Body of pancreas (tissue), 4 donors: ENCODE data around the gene NEDD4L. TPM values are rescaled to one million over a fixed set of nuclear protein-coding genes. Genes with fewer than 3 reads are reported as not detected.

Source experiments
- ATAC-seq: fragments of 150-250 bp; one replicate; pipeline ENCODE4 v1.9.1; 2016
- DNase-seq, 4 donors: peaks; one replicate each; pipeline ENCODE4 v3.0.0-alpha.2; 2019
- H3K27ac ChIP-seq, 4 donors: fragments of 200-600 bp; sonication (generic); 1 replicate in 3 of 4; 2 replicates in 1 of 4; pipeline versions ENCODE4 v1.5.1 to v1.6.1; 2016 to 2019; ENCODE audit warnings: mild to moderate bottlenecking in 1 of 4, mixed read lengths in 1 of 4, moderate library complexity in 1 of 4
- H3K27me3 ChIP-seq, 2 donors: fragments of 200-600 bp; sonication (generic); one replicate each; pipeline ENCODE4 v1.6.0; 2016; ENCODE audit warnings: mild to moderate bottlenecking in 1 of 2
- H3K36me3 ChIP-seq, 2 donors: fragments of 200-600 bp; sonication (generic); replicated peaks in 1 of 2; 2 replicates each; pipeline ENCODE4 v1.5.1; 2016; ENCODE audit warnings: low read depth in 2 of 2; ENCODE audit not compliant: insufficient read depth in 1 of 2
- H3K4me1 ChIP-seq: fragments of 200-600 bp; sonication (generic); one replicate; pipeline ENCODE4 v1.6.0; 2016
- H3K4me3 ChIP-seq, 2 donors: fragments of 200-600 bp; sonication (generic); 1 replicate in 1 of 2; 2 replicates in 1 of 2; pipeline ENCODE4 v1.5.1; 2016 to 2019
- H3K9me3 ChIP-seq, 3 donors: fragments of 200-600 bp; sonication (generic); 1 replicate in 2 of 3; 2 replicates in 1 of 3; pipeline ENCODE4 v1.5.1; 2016
- POLR2A ChIP-seq, 3 donors: fragments of 450-650 bp; IDR thresholded peaks; one replicate each; pipeline ENCODE4 v1.6.1; 2016; ENCODE audit warnings: antibody characterized with exemption in 3 of 3, mild to moderate bottlenecking in 2 of 3
- WGBS, 2 donors: methylation state at CpG; one replicate each; pipeline ENCODE4 v1.1.5; 2017; 5-methylcytosine and 5-hydroxymethylcytosine counted together
- intact Hi-C: fragments of 100-400 bp; cut with DNase I; formaldehyde crosslinking; loops from one replicate; pipeline ENCODE4 v1.15.1; 2023
- total RNA-seq, 2 donors: library from RNA; depleted of rRNA; stranded (reverse); fragments of >200 nt; gene quantifications; one replicate each; pipeline ENCODE4 v1.1.0, GENCODE V29; 2016
- TF ChIP-seq, protein P1 (sequence below), 7 experiments: fragments of 450-650 bp in 4 of 7; fragments of 200-600 bp in 3 of 7; sonication (generic) in 3 of 7; IDR thresholded peaks; one replicate each; pipeline ENCODE4 v1.5.1; 2016 to 2019; ENCODE audit warnings: antibody characterized with exemption in 7 of 7

Gene NEDD4L
- total RNA-seq, 2 donors from 2014 or later: 105 to 108 TPM

DNA sequence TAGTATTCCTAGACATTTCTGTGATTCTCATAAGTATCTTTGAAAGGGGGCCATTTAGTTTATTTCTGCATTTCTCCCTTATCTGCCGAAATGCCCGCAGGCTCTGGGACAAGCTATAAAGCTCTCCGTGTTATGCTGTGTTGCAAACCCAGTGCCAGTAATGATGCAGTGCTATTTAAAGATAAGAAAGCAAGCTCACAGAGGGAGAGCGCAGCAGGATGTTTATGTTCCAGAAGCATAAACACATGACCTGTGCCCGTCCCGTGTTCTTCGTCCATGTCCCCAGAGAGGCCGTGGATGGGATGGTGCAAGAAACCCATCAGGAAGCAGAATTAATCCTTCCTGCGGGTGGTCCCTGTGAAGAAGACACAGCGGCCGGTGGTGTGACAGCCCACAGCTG lies 99.4 kb downstream of the NEDD4L start:
- Histone ChIP-seq H3K4me3 (no peak overlapping the region), H3K36me3 (no peaks in the 10 kb centered on the region), H3K9me3 (no peaks in the 10 kb centered on the region), H3K4me1 (peaks cover 43% of the 10 kb centered on the region), H3K27ac (no peak overlapping the region), H3K27me3 (no peaks in the 10 kb centered on the region)
- 70 to 80% methylated on average over 11 of the region's 11 CpGs for WGBS, 2 donors
- DNase-seq: no peak
- TF ChIP-seq, protein P1, sequence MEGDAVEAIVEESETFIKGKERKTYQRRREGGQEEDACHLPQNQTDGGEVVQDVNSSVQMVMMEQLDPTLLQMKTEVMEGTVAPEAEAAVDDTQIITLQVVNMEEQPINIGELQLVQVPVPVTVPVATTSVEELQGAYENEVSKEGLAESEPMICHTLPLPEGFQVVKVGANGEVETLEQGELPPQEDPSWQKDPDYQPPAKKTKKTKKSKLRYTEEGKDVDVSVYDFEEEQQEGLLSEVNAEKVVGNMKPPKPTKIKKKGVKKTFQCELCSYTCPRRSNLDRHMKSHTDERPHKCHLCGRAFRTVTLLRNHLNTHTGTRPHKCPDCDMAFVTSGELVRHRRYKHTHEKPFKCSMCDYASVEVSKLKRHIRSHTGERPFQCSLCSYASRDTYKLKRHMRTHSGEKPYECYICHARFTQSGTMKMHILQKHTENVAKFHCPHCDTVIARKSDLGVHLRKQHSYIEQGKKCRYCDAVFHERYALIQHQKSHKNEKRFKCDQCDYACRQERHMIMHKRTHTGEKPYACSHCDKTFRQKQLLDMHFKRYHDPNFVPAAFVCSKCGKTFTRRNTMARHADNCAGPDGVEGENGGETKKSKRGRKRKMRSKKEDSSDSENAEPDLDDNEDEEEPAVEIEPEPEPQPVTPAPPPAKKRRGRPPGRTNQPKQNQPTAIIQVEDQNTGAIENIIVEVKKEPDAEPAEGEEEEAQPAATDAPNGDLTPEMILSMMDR (IDR thresholded peaks at IDR 0.05): no peak
- no peak for TF ChIP-seq POLR2A (IDR thresholded peaks at IDR 0.05)
- no peak for ATAC-seq
- intact Hi-C loops: no loop called here

DNA sequence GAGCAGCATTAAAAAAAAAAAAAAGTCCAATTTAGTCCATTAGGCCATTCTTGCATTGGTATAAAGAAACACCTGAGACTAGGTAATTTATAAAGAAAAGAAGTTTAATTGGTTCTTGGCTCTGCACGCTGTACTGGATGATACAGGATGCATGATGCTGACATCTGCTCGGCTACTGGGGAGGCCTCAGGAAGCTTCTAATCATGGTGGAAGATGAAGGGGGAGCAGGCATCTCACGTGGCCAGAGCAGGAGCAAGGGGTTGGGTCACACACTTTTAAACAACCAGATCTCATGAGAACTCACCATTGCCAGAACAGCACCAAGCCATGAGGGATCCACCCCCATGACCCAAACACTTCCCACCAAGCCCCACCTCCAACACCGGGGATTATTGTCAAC lies 100.1 kb downstream of the NEDD4L start:
- ATAC-seq (no peak), DNase-seq (no peak)
- TF ChIP-seq POLR2A (IDR thresholded peaks at IDR 0.05): no peak
- TF ChIP-seq, protein P1 (IDR thresholded peaks at IDR 0.05): no peak
- no peaks in the 10 kb centered on the region for H3K36me3 ChIP-seq
- peaks cover 51% of the 10 kb centered on the region for H3K4me1 ChIP-seq
- WGBS, 2 donors: 78 to 83% methylated on average over 4 of the region's 4 CpGs
- H3K27me3 ChIP-seq: no peaks in the 10 kb centered on the region
- no peak overlapping the region for H3K27ac ChIP-seq
- intact Hi-C loops: no loop called here
- no peak overlapping the region for H3K4me3 ChIP-seq
- no peaks in the 10 kb centered on the region for H3K9me3 ChIP-seq

GRCh38 chr18:58144671-58145285 lies 100.8 kb downstream of the NEDD4L start:
- DNase-seq (peak in 3 of 4 donors; percentile 46 to 63 (median 50)), ATAC-seq (peak; percentile 38)
- 72 to 75% methylated on average over 9 to 10 of the region's 10 CpGs for WGBS, 2 donors
- intact Hi-C loops: no loop called here
- no peak for TF ChIP-seq POLR2A (IDR thresholded peaks at IDR 0.05)
- TF ChIP-seq, protein P1 (IDR thresholded peaks at IDR 0.05): peak in 2 of 7 experiments; percentile 14 to 19
- no peaks in the 10 kb centered on the region for H3K36me3 ChIP-seq
- no peaks in the 10 kb centered on the region for H3K27me3 ChIP-seq
- H3K9me3 ChIP-seq: no peaks in the 10 kb centered on the region
- peaks cover 53% of the 10 kb centered on the region for H3K4me1 ChIP-seq
- no peak overlapping the region for H3K27ac ChIP-seq
- no peak overlapping the region for H3K4me3 ChIP-seq

GRCh38 chr18:58146099-58146498 lies 102.1 kb downstream of the NEDD4L start:
- no peak overlapping the region for H3K27ac ChIP-seq
- H3K36me3 ChIP-seq: no peaks in the 10 kb centered on the region
- peaks cover 46% of the 10 kb centered on the region for H3K4me1 ChIP-seq
- H3K27me3 ChIP-seq: no peaks in the 10 kb centered on the region
- intact Hi-C loops: no loop called here
- no peaks in the 10 kb centered on the region for H3K9me3 ChIP-seq
- H3K4me3 ChIP-seq: no peak overlapping the region
- TF ChIP-seq, protein P1 (IDR thresholded peaks at IDR 0.05): no peak
- TF ChIP-seq POLR2A (IDR thresholded peaks at IDR 0.05): no peak
- ATAC-seq (no peak), DNase-seq (no peak)
- 93 to 94% methylated on average over 8 of the region's 8 CpGs for WGBS, 2 donors

DNA sequence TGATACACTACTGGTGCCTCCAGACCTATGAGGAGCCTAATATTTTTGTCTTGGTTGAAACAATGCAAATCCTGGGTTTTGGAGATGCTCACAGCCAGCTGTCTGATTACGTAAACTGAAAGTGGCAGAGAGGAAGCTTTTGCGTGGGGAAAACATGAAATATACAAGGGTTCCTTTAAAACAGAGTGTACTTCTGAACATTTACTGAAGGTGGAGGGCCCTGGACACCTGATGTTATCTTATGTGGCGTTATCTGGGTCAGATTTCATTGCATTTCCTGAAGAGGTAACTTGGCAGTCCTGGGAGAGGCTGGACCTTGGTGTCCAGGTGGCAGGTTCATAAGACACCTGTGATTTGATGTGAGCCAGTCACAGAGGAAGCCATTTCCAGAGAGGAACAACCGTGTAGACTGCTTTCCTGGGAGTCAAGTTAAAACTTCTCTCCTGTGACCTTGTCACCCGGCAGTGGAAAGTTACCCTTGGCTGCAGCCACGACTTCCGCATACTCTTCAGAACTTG lies 105.0 kb downstream of the NEDD4L start:
- no peak overlapping the region for H3K4me3 ChIP-seq
- WGBS, 2 donors: 36 to 39% methylated on average over 7 of the region's 7 CpGs

More for the DNA sequence above, 105.0 kb downstream of the NEDD4L start:
- H3K9me3 ChIP-seq: no peaks in the 10 kb centered on the region
- DNase-seq (peak in 3 of 4 donors; percentile 23 to 52 (median 25)), ATAC-seq (no peak)
- H3K4me1 ChIP-seq: peaks cover 37% of the 10 kb centered on the region
- TF ChIP-seq POLR2A (IDR thresholded peaks at IDR 0.05): no peak
- TF ChIP-seq, protein P1 (IDR thresholded peaks at IDR 0.05): no peak
- H3K27me3 ChIP-seq: no peaks in the 10 kb centered on the region
- intact Hi-C loops: no loop called here
- peak overlapping the region; percentile 3 to 65 (median 41) for H3K27ac ChIP-seq
- no peaks in the 10 kb centered on the region for H3K36me3 ChIP-seq
